GM18502 (cell line): ENCODE results near the gene RPTOR.
"Not testable (repeated sequence)": the region's sequence is repeated elsewhere in the genome, so short reads cannot be mapped to it uniquely, and the experiment has no call there.

Experiments
- ATAC-seq: cut with Tn5 transposase; IDR thresholded peaks from one replicate; pipeline ENCODE4 v1.9.1; 2021; ENCODE audit warnings: mild to moderate bottlenecking; ENCODE audit not compliant: unreplicated experiment, poor library complexity

Gene RPTOR

GRCh38 chr17:80860703-80861417 is 316.2 kb downstream of the RPTOR start:
- no peak for ATAC-seq

DNA sequence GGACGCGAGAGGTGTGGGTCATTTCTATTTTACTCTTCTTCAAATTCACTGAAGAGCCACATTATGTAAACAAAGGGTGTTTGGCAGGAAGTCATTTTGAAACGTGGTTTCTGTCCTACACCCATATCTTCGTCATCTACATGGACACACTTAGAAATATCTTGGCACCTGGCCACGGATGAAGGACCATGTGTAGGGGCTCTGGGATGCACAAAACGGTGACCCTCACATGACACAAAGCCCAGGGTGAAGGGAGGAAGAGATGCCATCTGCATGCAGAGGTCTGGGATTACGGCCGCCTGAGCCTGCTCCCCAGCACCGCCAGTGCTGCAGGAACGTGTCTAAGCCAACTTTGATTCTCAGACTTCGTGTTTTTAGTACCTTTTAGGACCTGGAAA is 316.8 kb downstream of the RPTOR start:
- no peak for ATAC-seq

DNA sequence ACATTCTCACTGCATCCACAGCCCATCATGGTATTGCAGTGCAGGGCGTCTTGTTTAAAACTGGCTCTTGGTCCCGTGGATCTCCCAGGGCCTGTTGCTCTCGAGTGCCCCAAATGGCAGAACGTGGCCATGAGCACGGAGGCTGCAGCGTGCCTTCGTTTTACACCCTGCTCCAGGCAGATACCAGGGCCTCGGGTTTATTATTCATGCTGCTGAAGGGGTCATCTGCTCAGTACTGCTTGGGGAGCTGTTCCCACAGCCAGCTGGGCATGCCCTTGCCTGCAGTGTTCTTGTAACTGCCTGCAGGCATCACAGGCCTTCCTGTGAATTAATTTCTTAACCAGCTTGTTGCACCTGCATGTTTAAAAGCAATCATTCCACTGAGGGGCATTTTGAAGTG is 317.3 kb downstream of the RPTOR start:
- ATAC-seq: no peak

- no peak for ATAC-seq
Measured at GRCh38 chr17:80862481-80862961, 317.9 kb downstream of the RPTOR start.

DNA sequence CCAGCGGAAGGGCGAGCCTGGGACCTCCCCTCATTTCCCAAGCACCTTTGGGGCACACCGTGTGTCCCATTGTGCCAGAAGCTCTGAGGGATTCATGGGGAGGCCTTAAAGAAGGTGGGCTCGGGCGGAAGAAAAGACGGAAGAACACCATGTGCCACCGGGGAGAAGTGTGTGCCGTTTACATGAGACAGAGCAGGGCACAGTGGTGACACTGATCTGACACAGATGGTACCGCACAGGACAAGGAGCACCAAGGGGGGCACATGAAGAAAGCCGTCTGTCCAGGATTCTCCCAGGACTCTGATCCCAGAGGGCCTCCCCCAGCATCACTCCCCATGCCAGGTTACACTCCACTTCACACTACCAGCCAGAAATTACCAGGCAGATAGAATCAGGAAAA is 318.3 kb downstream of the RPTOR start:
- ATAC-seq: no peak

GRCh38 chr17:80863626-80864025 is 319.0 kb downstream of the RPTOR start:
- ATAC-seq: no peak

DNA sequence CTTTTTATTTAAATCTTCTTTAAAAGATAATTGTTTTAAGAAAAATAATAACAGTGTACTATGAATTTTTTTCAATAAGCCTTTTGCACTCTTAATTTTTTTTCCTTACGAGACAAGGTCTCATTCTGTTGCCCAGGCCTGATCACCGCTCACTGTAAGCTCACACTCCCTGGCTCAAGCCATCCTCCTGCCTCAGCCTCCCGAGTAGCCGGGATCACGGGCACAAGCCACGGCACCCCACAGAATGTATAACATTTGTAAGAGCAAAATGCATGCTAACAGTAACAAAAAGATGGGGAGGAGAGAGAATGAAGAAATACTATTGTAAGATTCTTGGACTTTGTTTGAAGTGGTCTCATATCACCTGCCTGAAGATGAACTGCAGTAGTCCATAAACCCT is 320.1 kb downstream of the RPTOR start:
- ATAC-seq: no peak

GRCh38 chr17:80866050-80866793 is 321.6 kb downstream of the RPTOR start:
- no peak for ATAC-seq

DNA sequence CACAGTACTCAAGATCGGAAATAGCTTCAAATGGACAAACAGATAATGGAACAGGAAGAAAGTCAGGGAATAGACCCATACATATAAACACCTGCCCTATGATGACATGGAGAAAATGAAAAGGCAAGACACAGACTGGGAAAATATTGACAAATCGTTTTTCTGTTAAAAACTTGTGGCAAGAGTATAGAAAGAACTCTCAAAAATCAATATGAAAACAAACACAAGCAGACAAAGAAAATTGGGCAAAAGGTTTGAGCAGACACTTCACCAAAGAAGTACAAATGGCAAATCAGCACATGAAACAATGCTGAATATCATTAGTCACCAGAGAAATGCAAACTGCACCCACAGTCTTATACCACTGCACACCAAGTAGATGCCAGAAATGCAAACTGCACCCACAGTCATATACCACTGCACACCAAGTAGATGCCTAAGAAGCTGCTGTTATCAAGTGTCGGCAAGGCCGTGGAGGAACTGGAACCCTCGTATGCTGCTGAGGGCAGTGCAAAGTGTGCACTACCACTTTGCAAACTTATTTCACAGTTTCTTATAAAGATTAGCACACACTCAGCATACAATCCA is 323.5 kb downstream of the RPTOR start:
- ATAC-seq: no peak

GRCh38 chr17:80869481-80870145 is 325.0 kb downstream of the RPTOR start:
- no peak for ATAC-seq

DNA sequence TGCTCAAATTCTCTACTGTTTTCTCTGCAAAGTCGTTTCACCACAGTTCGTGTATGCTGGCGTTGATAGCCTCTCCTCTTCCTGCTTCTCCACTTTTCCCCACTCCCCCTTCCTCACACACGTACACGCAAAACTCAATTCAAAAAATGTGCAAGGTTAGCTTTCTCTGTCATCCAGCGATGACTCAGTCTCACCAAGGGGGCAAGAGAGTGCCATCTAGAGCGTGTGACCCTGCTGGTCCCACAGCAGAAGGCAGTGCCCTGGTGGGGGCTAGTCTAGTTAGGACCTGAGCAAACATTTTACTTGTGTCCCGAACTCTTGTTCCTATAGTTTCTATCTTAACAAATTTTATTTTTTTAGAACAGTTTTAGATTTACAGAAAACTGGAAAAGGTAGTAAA is 325.8 kb downstream of the RPTOR start:
- no peak for ATAC-seq

DNA sequence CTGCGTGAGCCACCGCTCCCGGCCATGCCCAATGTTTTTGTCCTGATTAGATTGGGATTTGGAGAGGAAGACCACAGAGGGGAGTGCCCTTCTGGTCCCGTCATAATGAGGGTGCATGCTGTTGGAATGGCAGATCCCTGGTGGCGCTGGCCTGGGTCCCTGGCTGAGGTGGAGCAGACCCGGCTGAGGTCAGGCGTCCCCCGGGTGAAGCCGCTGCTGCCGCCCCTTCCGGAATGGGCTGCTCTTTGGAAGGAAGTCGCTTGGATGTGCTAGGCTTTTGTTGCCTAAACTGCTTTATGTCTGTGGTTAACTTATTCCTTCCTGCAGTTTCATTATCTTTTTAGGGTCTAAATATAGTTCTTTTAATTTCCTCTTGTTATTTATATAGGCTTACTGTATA is 326.7 kb downstream of the RPTOR start:
- no peak for ATAC-seq

DNA sequence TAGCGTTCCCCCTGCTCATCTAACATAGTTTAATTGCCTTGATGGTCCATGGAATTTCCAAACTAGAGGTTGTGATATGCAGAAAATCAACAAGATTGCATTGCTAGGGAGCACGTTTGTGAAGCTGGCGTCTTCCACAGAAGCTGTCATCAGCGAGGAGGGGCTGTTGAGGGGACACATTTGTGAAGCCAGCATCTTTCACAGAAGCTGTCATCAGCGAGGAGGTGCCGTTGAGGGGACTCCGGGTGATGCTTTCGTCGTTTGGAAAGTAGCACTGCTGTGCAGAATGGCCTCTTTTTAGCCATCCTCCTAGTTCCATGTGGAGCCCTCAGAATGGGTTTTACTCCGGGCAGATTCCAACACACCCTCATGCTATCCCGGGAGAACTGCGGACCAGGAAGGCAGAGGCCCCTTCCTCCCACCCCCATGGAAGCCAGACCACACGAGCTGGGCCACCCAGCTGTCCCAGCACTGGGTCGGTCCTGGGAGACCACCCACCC is 327.4 kb downstream of the RPTOR start:
- no peak for ATAC-seq

GRCh38 chr17:80872501-80873306 is 328.1 kb downstream of the RPTOR start:
- no peak for ATAC-seq

GRCh38 chr17:80873307-80873951 is 328.8 kb downstream of the RPTOR start:
- ATAC-seq: no peak

DNA sequence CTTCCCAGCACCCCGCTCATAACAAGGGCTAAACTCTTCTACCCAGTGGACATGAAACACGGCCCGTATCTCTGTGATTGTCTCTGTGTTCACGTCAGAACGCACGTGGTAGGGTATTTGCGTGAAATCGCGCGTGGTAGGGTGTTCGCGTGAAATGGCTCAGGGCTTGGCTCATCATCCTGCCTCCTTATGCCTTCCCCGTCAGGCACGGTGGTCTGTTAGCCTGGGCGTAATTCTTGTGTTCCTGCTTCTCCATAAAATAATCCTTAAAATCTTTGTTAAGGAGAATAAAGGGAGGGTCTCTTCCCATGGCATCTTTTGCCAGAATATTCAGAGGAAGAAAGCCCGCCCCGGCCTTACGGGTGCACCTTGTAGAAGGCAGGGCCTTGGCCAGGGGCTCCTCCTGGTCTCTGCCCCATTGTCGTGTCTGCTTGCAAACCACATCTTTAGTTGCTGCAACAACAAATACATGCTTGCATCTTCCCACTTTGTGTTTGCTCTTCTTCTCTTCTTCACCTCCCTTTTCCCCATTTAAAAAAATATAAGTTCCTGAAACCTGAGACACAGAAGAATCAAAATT is 330.3 kb downstream of the RPTOR start:
- no peak for ATAC-seq

DNA sequence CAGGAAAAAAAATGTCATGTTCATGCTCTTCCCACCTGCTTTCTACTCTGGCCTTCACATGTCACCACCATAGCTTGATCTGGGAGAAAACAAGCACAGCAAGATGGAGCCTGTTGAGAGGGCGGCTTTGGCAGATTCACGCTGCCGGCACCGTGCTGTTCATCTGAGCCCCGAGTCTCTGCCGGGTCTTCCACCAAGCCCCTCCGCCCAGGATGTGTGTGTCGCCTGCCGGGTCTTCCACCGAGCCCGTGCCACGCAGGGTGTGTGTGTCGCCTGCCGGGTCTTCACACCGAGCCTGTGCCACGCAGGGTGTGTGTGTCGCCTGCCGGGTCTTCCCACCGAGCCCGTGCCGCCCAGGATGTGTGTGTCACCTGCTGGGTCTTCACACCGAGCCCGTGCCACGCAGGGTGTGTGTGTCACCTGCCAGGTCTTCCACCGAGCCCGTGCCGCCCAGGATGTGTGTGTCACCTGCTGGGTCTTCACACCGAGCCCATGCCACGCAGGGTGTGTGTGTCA is 330.9 kb downstream of the RPTOR start:
- not testable (repeated sequence) for ATAC-seq

DNA sequence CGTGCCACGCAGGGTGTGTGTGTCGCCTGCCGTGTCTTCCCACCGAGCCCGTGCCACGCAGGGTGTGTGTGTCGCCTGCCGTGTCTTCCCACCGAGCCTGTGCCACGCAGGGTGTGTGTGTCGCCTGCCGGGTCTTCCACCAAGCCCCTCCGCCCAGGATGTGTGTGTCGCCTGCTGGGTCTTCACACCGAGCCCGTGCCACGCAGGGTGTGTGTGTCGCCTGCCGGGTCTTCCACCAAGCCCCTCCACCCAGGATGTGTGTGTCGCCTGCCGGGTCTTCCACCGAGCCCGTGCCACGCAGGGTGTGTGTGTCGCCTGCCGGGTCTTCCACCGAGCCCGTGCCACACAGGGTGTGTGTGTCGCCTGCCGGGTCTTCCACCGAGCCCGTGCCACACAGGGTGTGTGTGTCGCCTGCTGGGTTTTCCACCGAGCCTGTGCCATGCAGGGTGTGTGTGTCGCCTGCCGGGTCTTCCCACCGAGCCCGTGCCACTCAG is 331.9 kb downstream of the RPTOR start:
- ATAC-seq: not testable (repeated sequence)
